ENCODE results near the gene MEOX1. TPM values are rescaled to one million over a fixed set of nuclear protein-coding genes. Genes with fewer than 3 reads are reported as not detected.

MEOX1 gene
- total RNA-seq, 1 experiment from 2014 or later, result 44.6 TPM

Other genes with a start within 250 kb of the MEOX1 start
- gene DHX8, start 177.9 kb downstream of the MEOX1 start, total RNA-seq (2014; rRNA removed; shearing (Covaris generic)), result 54.3 and 56.2 TPM in 2 replicates
- 70.0 and 70.4 TPM in 2 replicates for gene ETV4, start 115.6 kb downstream of the MEOX1 start, total RNA-seq (2014; rRNA removed; shearing (Covaris generic))
- gene SOST, start 96.9 kb upstream of the MEOX1 start, total RNA-seq (2014; rRNA removed; shearing (Covaris generic)), result not detected in 2 replicates
- 33.9 and 35.5 TPM in 2 replicates for gene DUSP3, start 117.1 kb upstream of the MEOX1 start, total RNA-seq (2014; rRNA removed; shearing (Covaris generic))
- gene CFAP97D1, start 118.5 kb upstream of the MEOX1 start, total RNA-seq (2014; rRNA removed; shearing (Covaris generic)), result not detected in 2 replicates
- 6.6 and 11.3 TPM in 2 replicates for gene MPP3, start 171.2 kb upstream of the MEOX1 start, total RNA-seq (2014; rRNA removed; shearing (Covaris generic))
- gene CD300LG, start 185.3 kb upstream of the MEOX1 start, total RNA-seq (2014; rRNA removed; shearing (Covaris generic)), result not detected in 2 replicates
- gene MPP2, start 245.6 kb upstream of the MEOX1 start, total RNA-seq (2014; rRNA removed; shearing (Covaris generic)), result 16.3 and 17.4 TPM in 2 replicates

Data from SJCRH30 (cell line).